Measurements from ENCODE around the gene GPC2.
"Not testable (repeated sequence)": the region's sequence is repeated elsewhere in the genome, so short reads cannot be mapped to it uniquely, and the experiment has no call there.

The GPC2 gene, protein sequence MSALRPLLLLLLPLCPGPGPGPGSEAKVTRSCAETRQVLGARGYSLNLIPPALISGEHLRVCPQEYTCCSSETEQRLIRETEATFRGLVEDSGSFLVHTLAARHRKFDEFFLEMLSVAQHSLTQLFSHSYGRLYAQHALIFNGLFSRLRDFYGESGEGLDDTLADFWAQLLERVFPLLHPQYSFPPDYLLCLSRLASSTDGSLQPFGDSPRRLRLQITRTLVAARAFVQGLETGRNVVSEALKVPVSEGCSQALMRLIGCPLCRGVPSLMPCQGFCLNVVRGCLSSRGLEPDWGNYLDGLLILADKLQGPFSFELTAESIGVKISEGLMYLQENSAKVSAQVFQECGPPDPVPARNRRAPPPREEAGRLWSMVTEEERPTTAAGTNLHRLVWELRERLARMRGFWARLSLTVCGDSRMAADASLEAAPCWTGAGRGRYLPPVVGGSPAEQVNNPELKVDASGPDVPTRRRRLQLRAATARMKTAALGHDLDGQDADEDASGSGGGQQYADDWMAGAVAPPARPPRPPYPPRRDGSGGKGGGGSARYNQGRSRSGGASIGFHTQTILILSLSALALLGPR

DNA sequence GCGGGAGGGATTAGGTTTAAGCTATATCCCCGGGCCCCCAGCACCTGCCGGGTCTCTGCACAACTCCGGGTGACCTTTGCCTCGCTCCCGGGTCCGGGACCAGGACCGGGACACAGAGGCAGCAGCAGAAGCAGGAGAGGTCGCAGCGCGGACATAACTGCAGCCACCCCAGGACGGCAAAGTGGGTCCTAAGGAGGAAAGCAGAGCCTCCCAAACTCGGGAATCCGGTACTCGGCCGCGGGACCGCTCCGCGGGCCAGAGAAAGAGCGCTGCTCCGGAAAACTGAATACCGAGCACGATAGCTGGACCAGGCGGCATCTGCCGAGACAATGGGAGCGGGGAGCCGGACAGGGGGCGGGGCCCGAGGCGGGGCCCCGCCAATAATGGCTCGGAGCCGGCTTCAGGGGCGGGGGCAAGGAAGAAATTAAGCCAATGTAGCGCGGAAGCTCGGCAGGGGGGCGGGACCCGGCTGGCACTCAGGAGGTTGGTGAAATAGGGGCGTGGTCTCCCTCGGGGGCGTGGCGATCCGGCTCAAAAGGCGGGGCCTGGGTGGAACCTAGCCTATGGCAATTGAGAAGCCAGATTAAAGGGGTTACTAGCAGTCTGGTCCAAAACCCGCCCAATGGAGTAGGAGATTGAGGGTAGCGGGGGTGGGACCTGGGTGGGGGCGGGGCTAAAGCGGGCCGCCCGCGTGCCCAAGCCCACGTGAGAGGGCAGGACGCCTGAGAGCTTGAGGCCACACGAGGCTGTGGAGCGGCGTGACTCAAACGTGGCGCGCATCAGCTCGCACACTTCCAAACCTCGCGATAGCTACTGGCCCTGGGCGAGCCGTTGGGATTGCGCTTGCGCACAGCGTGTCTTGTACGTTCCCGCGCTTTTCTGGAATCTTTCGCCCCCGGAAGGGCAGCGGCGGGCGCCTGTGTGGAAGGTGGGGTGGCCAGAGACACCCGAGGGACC, at the start of gene GPC2, which contains the start of gene STAG3:
GPC2 (minus strand) TSS at position 337 of the 957 bp plus-strand sequence; CDS start at position 155, 182 bp downstream.
STAG3 (plus strand) TSS at position 874 of the 957 bp plus-strand sequence. CDS start 2,639 bp downstream, outside the sequence.
- peak; percentile 84 to 95 for DNase-seq

DNA sequence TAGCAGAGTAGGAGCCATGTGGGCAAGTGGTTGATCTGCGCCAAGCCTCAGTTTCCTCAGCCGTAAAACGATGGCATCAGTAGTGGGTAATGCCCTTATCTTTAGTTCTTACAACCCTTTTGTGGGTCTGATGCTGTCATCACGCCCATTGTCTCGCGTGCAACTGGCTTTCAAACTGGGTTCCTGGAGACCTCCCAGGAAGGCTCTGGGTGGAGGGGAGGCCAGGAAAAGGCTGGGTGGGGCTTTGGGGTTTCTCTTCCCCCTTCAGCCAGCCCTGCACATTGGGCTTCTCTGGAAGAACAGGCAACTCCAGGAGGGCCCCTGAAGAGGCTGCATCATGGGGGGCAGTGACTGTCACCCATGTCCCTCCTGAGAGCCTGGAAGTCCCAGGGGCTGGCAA, 47.7 kb upstream of the GPC2 start:
- not testable (repeated sequence) for DNase-seq

DNA sequence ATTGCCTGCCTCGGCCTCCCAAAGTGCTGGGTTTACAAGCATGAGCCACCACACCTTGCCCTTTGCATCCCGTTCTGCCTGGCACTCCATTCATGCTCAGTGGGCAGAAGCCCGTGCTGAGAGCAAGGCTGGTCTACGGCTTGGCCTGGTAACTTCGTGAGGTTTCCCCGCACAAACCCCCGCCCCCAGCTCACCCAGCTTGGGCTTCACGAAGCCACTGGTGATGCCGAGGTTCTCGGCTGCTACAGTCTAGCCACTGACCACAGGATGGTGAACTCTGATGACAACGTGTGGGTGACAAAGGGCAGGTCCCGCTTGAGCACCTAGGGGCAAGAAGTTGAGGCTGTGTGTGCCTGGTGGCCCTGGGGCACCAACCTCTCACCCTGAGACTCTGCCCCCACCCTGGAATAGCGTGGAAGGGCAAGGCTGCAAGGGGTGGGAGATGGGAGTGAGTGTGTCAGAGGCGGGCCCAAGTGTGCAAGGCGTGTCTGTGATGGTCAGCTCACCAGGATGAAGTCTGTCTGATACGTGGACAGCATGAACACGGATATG, 46.3 kb upstream of the GPC2 start:
- DNase-seq = not testable (repeated sequence)

DNA sequence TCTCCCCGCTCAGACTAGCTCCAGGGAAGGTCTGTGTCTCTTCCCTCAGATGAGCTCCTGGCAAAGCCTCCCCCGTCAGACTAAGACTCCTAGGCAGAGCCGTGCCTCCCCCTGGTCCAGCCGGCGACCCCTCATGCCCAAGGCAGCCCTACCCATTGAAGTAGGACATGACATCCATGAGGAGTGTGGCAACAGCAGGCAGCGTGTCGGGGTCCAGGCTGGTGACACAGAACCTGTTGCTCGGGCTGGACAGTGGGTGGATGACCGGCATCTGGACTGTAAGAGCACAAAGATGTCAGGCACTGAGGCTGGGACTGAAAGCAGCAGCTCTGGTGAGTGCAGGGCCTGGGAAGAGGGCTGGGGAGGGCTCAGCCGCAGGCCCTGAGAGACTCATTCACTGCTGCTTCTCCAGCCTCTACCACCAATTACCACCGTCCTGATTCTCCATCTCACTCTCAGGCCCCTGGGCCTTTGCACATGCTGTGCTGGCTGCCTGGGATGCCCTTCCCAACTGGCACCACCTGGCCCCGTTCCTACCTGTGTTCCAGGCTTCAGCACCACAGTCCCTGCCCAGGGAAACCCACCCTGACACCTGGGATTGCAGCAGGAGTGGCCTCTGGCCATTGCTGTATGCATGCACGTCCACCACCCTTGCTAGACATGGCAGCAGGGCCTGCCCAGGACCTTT, 45.4 kb upstream of the GPC2 start:
- no peak for DNase-seq

DNA sequence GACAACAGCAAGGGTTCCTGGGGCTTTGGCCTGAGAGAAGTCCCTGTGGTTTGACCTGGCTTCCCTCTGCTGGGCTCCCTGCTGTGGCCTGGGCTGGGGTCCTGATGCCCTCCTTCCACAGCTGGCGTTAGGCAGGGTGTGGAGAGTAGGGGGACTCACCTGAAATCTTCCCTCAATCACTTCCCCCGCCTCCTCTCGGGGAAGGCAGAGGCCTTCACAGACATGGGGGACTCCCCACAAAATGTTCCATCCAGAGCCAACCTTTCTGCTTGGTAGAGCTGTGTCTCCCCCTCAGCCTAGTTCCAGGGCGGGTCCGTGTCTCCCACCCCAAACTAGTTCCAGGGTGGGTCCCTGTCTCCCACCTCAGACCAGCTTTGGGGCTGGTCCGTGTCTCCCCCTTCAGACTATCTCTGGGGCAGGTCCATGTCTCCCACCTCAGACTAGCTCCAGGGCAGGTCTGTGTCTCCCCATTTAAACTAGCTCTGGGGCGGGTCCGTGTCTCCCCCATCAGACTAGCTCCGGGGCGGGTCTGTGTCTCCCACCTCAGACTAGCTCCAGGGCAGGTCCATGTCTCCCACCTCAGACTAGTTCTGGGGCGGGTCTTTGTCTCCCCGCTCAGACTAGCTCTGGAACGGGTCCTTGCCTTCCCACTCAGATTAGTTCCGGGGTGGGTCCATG, 44.7 kb upstream of the GPC2 start:
- no peak for DNase-seq

DNA sequence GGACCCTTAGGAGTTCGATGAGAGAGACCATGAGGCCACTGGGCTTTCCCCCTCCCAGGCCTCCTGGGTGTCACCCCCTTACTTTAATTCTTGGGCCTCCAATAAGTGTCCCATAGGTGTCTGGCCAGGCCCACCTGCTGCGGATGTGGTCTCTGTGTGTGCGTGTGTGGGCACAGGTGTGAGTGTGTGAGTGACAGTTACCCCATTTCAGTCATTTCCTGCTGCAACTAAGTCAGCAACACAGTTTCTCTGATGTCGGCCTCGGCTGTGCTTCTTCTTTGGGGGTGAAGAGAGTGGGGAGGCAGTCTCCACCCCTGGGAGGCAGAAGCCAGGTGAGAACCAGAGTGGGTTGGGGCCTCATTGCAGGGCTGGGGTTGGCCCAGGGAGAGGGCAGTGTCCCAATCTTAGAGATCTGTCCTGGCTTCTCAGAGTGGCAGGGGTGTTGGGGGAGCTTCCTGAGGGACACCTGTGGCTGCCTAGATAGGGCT, 44.1 kb upstream of the GPC2 start:
- DNase-seq = no peak

DNA sequence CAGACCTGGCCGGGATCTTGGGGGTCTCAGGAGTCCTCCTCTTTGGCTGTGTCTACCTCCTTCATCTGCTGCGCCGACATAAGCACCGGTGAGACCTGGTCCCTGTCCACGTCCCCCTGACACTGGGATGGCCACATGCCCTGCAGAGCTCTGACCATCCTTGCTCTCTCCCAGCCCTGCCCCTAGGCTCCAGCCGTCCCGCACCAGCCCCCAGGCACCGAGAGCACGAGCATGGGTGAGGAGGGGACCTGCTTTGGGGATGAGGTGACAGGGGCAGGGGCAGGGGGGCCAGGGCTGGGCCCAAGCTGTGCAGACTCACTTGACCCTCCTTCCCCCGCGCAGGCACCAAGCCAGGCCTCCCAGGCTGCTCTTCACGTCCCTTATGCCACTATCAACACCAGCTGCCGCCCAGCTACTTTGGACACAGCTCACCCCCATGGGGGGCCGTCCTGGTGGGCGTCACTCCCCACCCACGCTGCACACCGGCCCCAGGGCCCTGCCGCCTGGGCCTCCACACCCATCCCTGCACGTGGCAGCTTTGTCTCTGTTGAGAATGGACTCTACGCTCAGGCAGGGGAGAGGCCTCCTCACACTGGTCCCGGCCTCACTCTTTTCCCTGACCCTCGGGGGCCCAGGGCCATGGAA, 43.5 kb upstream of the GPC2 start:
- DNase-seq = no peak

DNA sequence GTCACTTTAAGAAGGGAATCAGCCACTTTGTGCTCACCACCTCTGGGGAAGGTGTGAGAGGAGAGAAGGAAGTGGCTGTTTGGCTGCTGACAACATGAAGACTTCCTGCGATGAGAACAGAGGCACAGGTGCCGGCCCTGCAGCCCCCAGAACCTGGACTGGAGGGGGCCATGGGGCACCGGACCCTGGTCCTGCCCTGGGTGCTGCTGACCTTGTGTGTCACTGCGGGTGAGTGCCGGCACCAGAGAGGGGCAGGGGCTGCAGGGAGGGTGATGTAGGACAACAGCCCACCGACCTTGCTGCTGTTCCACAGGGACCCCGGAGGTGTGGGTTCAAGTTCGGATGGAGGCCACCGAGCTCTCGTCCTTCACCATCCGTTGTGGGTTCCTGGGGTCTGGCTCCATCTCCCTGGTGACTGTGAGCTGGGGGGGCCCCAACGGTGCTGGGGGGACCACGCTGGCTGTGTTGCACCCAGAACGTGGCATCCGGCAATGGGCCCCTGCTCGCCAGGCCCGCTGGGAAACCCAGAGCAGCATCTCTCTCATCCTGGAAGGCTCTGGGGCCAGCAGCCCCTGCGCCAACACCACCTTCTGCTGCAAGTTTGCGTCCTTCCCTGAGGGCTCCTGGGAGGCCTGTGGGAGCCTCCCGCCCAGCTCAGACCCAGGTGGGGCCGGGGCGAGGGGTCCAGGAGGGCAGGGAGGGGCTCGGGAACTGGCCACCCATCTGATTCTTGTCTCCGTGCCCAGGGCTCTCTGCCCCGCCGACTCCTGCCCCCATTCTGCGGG, 42.8 kb upstream of the GPC2 start, which contains the start of gene PVRIG:
PVRIG (plus strand) TSS at position 149 of the 785 bp plus-strand sequence; CDS start at position 171, 22 bp downstream.
- not testable (repeated sequence) for DNase-seq

DNA sequence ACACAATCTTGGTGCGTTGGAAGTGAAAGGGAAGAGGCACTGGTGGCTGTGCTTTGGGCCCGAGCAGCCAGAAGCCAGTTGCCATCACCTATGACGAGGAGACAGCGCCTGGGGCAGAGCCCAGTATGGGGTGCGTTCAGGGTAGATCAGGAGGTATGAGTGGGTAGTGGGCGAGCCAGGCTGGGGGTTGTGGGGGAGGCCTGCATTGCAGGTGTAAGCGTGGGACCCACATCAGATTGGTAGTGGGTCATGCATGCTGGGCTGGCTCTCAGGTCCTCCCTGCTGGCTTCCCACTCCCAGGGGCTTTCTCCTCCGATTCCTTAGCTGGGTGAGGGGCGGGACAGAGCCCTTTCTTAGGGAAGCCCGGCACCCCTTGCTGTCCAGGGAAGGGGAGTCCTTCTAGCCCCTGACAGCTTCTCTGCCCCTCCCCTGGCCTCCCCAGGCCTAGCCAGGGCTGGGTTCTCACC, 42.1 kb upstream of the GPC2 start:
- no peak for DNase-seq

DNA sequence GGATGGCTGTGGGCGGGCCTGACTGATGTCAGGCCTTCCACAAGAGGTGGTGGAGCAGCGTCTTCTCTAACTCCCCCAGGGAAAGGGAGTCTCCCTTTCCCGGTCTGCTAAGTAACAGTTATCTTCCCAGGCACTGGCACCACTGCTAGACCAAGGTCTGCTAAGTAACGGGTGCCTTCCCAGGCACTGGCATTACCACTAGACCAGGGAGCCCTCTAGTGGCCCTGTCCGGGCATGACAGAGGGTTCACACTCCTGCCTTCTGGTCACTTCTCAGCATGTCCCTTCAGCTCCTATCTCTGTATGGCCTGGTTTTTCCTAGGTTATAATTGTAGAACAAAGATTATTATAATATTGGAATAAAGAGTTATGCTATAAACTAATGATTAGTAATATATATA, 40.8 kb upstream of the GPC2 start:
- peak in 1 of 2 experiments; percentile 61 for DNase-seq

DNA sequence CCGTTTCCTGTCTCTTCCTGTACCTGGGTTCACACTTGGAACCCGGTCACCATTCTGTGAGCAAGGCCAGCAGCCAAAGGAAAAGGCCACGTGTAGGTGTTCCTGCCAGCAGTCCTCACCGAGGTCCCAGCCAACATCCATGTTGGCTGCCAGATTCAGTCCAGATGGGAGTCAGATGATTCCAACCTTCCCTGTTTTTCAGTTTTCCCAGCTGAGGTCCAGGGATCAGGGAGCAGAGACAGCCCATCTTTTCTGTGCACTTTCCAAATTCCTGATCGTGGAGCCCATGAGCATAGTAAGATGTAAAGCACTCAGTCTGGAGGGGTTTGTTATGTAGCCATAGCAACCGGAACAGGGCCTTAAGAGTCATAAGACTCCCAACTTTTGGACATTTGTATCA, 38.7 kb upstream of the GPC2 start:
- DNase-seq = peak; percentile 18 to 53

DNA sequence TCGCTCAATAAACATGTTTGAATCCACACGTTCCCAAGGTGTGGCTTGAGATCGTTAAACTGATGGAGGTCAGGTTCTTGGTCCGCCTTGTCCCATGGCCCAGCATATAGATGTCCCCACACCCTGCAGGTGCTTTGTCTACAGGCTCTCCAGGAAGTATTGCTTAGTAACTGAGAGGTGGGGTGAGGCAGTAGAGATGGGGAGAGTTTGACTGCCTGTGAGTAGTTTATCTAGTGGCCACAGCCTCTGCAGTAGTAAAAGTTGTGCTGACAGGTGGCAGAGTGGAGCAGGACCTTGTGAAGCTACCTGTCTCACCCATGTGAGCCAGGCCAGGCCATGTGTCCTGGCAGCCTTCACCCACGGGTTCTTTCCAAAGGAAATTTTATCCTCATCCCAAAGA, 37.2 kb upstream of the GPC2 start:
- DNase-seq = not testable (repeated sequence)

DNA sequence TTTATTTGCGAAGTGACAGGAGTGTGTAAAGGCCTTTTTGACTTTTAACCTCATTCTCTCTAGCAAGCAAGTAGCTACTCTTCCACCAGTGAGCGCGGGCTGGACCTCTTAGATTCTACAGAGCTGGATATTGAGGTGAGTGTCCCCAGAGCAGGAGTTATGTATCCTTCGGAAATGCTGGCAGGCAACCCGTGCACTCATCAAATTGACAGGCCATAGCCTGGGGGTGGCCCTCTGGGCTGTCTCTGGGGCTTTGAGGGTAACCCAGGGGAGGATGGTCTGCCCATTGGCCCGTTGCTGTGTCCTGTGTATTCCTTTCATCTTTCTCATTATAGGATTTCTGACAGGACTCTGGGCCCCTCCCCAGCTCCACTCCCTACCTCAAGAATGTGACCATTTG, 36.5 kb upstream of the GPC2 start:
- no peak for DNase-seq

DNA sequence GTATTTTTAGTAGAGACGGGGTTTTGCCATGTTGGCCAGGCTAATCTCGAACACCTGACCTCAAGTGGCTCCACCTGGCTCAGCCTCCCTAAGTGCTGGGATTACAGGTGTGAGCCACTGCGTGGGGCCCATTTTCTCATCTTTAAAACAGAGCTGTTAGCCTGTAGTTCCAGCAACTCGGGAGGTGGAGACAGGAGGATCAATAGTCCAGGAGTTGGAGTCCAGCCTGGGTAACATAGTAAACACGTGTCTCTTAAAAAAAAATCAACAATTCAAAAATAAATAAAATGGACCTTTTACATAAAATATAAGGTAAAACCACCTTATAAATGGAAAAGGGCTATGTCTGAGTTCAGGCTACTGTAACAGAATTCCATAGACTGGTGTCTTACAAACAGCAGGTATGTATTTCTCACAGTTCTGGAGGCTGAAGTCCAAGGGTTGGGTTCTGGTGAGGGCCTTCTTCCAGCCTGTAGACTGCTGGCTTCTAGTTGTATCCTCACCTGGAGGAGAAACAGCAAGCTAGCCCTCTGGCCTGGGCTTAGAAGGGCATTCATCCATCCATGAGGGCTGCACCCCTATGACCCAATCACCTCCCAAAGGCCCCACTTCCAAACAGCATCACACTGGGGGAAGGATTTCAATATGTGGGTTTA, 35.6 kb upstream of the GPC2 start:
- DNase-seq = no peak

DNA sequence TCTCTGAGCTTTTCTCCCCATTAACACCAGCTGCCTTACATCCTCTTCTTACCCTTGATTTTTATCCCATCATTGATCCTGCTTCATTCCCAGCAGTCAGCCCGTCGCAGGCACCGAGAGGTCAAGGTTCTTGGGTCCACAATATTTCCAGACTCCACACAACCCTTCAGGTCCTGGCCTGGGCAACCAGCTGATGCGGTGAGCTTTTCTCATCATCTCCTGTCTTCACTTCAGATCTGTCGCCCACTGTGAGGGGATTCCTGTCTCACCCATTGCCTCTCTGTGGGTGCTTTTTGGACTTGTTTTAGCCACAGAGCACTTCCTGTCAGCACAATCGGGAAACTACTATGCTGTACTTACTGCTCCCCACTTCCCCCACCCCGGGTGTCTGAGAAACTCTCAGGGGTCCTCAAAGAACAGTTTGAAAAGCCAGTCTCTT, 34.2 kb upstream of the GPC2 start:
- DNase-seq = no peak

DNA sequence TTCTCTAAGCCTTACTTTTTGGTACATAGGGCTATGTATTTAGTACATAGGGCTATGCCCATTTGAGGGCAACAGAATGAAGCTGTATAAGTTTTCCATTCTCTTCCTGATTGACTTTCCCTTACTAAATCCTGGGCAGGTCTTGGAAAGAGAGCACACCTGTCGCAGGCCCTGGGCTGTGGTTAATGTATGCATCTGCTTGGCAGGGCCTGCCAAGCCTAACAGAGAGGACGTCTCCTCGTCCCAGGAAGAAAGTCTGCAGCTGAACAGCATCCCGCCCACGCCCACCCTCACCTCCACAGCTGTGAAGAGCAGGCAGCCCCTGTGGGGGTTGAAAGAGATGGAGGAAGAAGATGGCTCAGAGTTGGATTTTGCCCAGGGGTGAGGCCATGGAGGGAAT, 33.6 kb upstream of the GPC2 start:
- no peak for DNase-seq

DNA sequence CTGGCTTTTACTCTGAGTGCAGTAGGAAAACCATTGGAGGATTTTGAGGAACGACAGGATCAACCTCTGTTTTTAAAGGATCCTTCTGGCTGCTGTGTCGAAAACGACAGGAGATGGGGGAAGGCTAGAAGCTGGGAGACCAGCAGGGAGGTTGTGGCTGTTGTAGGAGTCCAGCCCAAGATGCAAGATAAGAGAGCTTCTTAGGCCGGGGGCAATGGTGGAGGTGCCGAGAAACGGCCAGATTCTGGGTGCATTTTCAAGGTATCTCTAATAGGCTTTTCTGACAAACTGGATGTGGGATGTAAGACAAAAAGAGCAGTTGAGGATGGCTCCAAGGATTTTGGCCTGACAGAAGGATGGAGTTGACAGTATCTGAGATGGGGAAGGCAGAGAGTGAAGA, 32.3 kb upstream of the GPC2 start:
- no peak for DNase-seq

DNA sequence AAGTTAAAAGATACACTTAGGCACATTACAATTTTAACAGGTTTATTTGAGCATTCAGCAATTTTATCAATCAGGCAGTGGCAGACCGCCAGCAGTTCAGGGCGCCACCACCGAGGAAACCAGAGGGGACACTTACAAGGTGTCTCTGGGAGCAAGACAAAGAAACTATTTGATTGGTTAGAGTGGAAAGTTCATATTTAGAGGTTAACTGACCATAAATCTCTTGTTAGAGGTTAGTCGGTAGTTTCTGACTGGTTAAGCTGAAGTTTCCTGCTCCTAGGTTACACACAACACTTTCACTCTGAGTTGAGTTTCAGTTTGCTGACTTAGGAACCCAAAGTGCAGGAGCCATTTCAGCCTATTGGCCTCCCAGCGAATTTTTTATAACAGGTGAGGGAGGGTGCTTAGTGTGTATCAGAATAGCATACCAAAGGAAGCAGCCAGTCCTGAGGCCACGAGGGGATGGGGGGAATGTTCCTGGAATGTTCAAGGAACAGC, 31.8 kb upstream of the GPC2 start:
- no peak for DNase-seq

DNA sequence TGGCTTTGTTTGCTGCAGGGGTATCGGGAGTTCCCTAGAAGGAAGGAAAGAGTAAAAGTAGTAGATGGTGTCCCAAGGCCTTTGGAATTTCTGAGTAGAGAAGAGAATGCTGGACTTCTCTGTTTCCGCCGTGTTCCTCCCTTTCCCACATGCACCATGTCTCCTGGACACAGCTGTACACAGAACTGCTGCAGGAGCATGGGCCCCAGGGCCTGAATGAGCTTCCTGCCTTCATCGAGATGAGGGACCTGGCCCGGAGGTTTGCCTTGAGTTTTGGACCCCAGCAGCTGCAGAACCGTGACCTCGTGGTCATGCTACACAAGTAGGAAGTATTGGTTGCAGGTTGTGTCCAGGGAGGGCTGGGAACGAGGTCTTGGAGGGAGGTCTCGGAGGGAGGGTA, 27.3 kb upstream of the GPC2 start:
- no peak for DNase-seq

All from NCI-H446 (cell line).